Lung (tissue), 12 donors: ENCODE results near the gene EFNB3. TPM values are rescaled to one million over a fixed set of nuclear protein-coding genes. Genes with fewer than 3 reads are reported as not detected.

Source experiments
- ATAC-seq: fragments of 200-7000 bp; cut with Tn5 transposase; one replicate; pipeline ENCODE4 v1.9.1; 2020; ENCODE audit warnings: moderate number of reproducible peaks; ENCODE audit not compliant: insufficient read depth, low FRiP score
- DNase-seq, 3 donors: peaks; one replicate each; pipeline ENCODE4 v3.0.0-alpha.2; 2013 to 2017
- H3K27ac ChIP-seq, 2 donors: one replicate each; pipeline ENCODE4 v1.5.1; 2013; ENCODE audit warnings: mild to moderate bottlenecking in 2 of 2, moderate library complexity in 2 of 2, control low read depth in 1 of 2, inconsistent platforms in 1 of 2, low read depth in 1 of 2, low read length in 1 of 2
- H3K27me3 ChIP-seq, 3 donors: one replicate each; pipeline ENCODE4 v1.5.1; 2013; ENCODE audit warnings: low read length in 2 of 3; ENCODE audit not compliant: control insufficient read depth in 3 of 3, insufficient read depth in 3 of 3
- H3K36me3 ChIP-seq, 4 donors: one replicate each; pipeline ENCODE4 v1.5.1; 2013; ENCODE audit warnings: low read length in 4 of 4, mild to moderate bottlenecking in 1 of 4, moderate library complexity in 1 of 4; ENCODE audit not compliant: control insufficient read depth in 4 of 4, insufficient read depth in 4 of 4
- H3K4me1 ChIP-seq, 5 donors: one replicate each; pipeline ENCODE4 v1.5.1; 2013; ENCODE audit warnings: low read length in 5 of 5, mild to moderate bottlenecking in 2 of 5, moderate library complexity in 1 of 5; ENCODE audit not compliant: control insufficient read depth in 5 of 5, insufficient read depth in 5 of 5
- H3K4me3 ChIP-seq: one replicate; pipeline ENCODE4 v1.5.1; 2013; ENCODE audit warnings: mild to moderate bottlenecking, control low read depth, moderate library complexity
- H3K9ac ChIP-seq, 2 donors: one replicate each; pipeline ENCODE4 v1.5.1; 2013; ENCODE audit warnings: low read length in 2 of 2, control low read depth in 1 of 2; ENCODE audit not compliant: insufficient read depth in 1 of 2
- H3K9me3 ChIP-seq, 4 donors: one replicate each; pipeline ENCODE4 v1.5.1; 2013; ENCODE audit warnings: low read length in 3 of 4, mild to moderate bottlenecking in 1 of 4, moderate library complexity in 1 of 4; ENCODE audit not compliant: control insufficient read depth in 4 of 4, insufficient read depth in 3 of 4
- WGBS, 2 donors: extraction: QIAGEN DNeasy Blood & Tissue Kit; methylation state at CpG; one replicate each; pipeline ENCODE4 v1.1.7; 2013; 5-methylcytosine and 5-hydroxymethylcytosine counted together
- polyA plus RNA-seq, 2 donors: library from polyadenylated mRNA; stranded (reverse); fragments of 200-250 nt; gene quantifications; one replicate each; pipeline ENCODE4 v1.2.1, GENCODE V29; 2013
- total RNA-seq, 2 donors: library from RNA; depleted of rRNA in 1 of 2; stranded (reverse); fragments of >200 nt in 1 of 2; gene quantifications; one replicate each; pipeline ENCODE4 v1.2.1, GENCODE V29; 2014 to 2021
- TF ChIP-seq, protein P1 (sequence below): IDR thresholded peaks from 2 replicates; pipeline ENCODE4 v1.5.1; 2012; ENCODE audit warnings: mild to moderate bottlenecking; ENCODE audit errors: control extremely low read depth, extremely low read depth
- donor health status: control.
- donor health status: control.
- donor health status: Bipolar disorder and iron deficiency.
- donor health status: healthy.
- donor health status: DM: yes; HTN: yes; CAD: no.

The EFNB3 gene
- total and polyA plus RNA-seq, 4 donors, result 0.87 to 4.9 (median 2.5) TPM

DNA sequence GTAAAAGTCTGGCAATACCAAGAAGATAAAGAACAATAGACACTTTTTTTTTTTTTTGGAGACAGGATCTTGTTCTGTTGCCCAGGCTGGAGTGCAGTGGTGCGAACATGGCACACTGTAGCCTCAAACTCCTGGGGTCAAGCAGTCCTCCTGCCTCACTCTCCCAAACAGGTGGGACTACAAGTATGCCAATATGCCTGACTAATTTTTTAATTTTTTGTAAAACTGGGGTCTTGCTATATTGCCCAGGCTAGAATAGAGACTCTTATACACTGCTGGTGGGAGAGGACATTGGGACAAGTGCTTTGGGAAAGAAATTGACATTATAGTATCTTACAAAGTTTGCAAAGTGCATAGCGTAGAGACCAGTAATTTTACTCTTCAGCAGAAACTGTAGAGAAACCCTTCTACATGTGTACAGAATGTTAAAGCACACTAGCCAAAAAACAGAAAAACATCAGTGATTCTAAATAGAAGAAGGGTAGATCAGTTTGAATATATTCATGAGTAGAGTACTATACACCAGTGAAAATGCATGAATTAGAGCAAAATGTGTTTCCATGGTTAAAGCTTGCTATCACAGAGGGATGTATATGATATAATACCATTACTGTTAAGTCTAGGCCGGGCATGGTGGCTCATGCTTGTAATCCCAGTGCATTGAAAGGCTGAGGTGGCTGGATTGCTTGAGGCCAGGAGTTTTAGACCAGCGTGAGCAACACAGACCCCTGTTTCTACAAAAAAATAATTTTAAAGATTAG is 7.0 kb upstream of the EFNB3 start:
- DNase-seq (no peak), ATAC-seq (no peak)
- peaks cover 0 to 3% (median 0%) of the 10 kb centered on the region in 4 donors for H3K9me3 ChIP-seq
- H3K4me1 ChIP-seq, result no peaks in the 10 kb centered on the region
- TF ChIP-seq, protein P1, sequence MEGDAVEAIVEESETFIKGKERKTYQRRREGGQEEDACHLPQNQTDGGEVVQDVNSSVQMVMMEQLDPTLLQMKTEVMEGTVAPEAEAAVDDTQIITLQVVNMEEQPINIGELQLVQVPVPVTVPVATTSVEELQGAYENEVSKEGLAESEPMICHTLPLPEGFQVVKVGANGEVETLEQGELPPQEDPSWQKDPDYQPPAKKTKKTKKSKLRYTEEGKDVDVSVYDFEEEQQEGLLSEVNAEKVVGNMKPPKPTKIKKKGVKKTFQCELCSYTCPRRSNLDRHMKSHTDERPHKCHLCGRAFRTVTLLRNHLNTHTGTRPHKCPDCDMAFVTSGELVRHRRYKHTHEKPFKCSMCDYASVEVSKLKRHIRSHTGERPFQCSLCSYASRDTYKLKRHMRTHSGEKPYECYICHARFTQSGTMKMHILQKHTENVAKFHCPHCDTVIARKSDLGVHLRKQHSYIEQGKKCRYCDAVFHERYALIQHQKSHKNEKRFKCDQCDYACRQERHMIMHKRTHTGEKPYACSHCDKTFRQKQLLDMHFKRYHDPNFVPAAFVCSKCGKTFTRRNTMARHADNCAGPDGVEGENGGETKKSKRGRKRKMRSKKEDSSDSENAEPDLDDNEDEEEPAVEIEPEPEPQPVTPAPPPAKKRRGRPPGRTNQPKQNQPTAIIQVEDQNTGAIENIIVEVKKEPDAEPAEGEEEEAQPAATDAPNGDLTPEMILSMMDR, result no peak
- H3K9ac ChIP-seq, result no peak overlapping the region
- no peaks in the 10 kb centered on the region for H3K27me3 ChIP-seq
- no peak overlapping the region for H3K27ac ChIP-seq
- peaks cover 0 to 24% (median 13%) of the 10 kb centered on the region in 4 donors for H3K36me3 ChIP-seq
- 98% methylated on average over 4 of the region's 4 CpGs for WGBS, 2 donors
- H3K4me3 ChIP-seq, result no peak overlapping the region

DNA sequence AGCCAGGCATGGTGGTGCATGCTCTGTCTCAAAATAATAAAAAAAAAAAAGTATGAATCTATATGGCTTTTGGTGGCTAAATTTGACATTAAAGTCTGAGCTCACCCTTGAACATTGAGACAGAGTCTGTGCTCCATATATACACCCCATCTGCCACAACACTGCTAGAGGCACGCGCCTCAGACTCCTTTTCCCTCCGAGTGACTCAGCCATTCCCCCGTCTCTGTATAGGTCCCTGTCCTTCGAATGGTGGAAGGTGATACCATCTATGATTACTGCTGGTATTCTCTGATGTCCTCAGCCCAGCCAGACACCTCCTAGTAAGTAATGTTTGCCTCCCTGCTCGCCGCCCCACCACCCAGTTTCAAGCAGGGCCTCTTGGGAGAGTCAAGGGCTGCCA is 4.5 kb upstream of the EFNB3 start:
- Histone ChIP-seq H3K4me3 (no peak overlapping the region), H3K4me1 (peaks cover 0 to 9% (median 2%) of the 10 kb centered on the region in 5 donors), H3K9ac (no peak overlapping the region), H3K27me3 (no peaks in the 10 kb centered on the region), H3K27ac (no peak overlapping the region), H3K36me3 (peaks cover 0 to 23% (median 9%) of the 10 kb centered on the region in 4 donors), H3K9me3 (peaks cover 0 to 3% (median 0%) of the 10 kb centered on the region in 4 donors)
- WGBS, 2 donors, result 96% methylated on average over 7 of the region's 7 CpGs
- ATAC-seq, result no peak
- TF ChIP-seq, protein P1, result no peak
- no peak for DNase-seq

DNA sequence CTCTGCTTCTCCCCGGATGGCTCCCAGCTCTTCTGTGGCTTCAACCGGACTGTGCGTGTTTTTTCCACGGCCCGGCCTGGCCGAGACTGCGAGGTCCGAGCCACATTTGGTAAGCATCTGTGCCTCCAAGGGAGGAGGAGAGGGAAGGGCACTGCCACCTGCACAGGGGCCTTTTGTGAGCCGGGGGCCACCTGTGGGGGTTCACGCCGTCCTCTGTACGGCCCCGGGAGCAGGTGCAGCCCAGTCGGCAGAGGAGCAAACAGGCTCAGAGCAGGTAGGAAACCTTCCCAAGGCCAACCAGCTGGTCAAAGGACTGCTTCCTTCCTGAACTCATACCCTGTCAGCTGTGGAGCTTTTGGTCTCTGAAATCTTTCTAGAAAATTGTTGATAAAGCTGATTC is 3.3 kb upstream of the EFNB3 start:
- Histone ChIP-seq H3K27me3 (no peaks in the 10 kb centered on the region), H3K4me1 (peaks cover 0 to 21% (median 3%) of the 10 kb centered on the region in 5 donors), H3K4me3 (no peak overlapping the region), H3K27ac (no peak overlapping the region), H3K36me3 (peaks cover 0 to 23% (median 6%) of the 10 kb centered on the region in 4 donors), H3K9ac (no peak overlapping the region), H3K9me3 (peaks cover 0 to 3% (median 0%) of the 10 kb centered on the region in 4 donors)
- TF ChIP-seq, protein P1, result no peak
- DNase-seq, result no peak
- WGBS, 2 donors, result 96 to 97% methylated on average over 14 of the region's 14 CpGs
- no peak for ATAC-seq
